AG08395 (cell line): Measurements from ENCODE around the gene KRTAP2-4.
A peak's percentile ranks its signal among the peaks of the same experiment; 100 is the strongest.
"Not testable (repeated sequence)": the region's sequence is repeated elsewhere in the genome, so short reads cannot be mapped to it uniquely, and the experiment has no call there.

ENCODE experiments used
- DNase-seq: peaks from one replicate; pipeline ENCODE4 v3.0.0; 2012; ENCODE audit warnings: mixed read lengths, low spot score

KRTAP2-4 gene

DNA sequence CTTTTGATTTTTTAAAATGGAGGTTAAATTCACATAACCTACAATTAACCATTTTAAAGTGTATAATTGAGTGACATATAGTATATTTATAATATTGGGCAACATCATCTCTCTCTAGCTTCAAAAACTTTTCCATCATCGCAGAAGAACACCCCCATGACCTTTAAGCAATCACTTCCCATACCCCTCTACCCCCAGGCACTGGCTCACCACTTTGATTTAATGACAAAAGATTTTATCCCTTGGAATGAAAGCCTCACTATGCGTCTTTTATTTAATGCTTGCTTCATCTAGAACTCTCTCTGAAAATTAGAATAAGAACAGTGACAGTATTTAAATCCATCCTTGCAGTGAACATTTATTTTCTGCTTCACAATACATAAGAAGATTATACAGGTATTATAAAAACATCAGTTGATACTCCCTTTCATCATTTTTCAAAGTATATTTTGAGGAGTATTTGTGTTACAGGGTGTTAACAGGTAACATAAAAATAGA is 27.8 kb downstream of the KRTAP2-4 start:
- DNase-seq: no peak

DNA sequence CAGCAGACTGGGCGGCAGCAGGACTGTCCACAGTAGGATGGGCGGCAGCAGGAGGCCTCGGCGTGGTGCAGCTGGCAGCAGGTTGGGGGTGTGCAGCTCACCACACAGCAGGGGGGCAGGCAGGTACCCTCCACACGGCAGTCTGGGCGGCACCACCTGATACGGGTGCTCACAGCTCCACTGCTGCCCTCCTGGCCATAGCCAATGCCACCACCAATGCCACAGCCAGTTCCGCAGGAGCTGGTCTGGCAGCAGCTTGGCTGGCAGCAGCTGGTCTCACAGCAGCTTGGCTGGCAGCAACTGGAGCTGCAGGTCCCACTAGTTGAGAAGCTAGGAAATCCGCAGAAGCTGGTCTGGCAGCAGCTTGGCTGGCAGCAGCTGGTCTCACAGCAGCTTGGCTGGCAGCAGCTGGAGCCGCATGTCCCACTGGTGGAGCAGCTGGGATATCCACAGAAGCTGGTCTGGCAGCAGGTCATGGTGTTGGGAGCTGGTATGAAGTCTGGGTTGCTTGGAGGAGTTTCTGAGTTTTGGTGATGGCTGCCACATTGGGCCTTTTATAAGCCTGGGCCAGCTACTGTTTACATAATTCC is 31.2 kb downstream of the KRTAP2-4 start, which contains the start of gene KRTAP1-3:
Gene KRTAP1-3 (minus strand): TSS at position 529 of the 590 bp plus-strand sequence. CDS start 53 bp downstream, at position 476.
- DNase-seq: not testable (repeated sequence)

DNA sequence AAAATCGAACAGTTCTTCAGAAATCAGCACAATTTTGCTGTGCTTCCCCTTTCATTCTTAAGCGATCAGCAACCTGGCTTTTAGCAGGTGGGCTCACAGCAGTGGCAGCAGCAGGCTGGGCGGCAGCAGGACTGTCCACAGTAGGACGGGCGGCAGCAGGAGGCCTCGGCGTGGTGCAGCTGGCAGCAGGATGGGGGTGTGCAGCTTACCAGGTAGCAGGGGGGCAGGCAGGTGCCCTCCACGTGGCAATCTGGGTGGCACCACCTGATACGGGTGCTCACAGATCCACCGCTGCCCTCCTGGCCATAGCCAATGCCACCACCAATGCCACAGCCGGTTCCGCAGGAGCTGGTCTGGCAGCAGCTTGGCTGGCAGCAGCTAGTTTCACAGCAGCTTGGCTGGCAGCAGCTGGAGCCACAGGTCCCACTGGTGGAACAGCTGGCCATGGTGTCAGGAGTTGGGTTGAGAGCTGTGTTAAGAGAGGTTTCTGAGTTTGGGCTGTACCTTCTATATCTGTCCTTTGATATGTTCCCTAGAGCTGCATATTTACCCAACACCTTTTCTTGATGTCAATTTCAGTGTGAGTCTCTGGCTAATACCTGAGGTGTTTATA is 35.9 kb downstream of the KRTAP2-4 start, which contains the start of gene KRTAP1-4:
Gene KRTAP1-4 (minus strand): TSS at position 563 of the 613 bp plus-strand sequence. CDS start 117 bp downstream, at position 446.
- no peak for DNase-seq

DNA sequence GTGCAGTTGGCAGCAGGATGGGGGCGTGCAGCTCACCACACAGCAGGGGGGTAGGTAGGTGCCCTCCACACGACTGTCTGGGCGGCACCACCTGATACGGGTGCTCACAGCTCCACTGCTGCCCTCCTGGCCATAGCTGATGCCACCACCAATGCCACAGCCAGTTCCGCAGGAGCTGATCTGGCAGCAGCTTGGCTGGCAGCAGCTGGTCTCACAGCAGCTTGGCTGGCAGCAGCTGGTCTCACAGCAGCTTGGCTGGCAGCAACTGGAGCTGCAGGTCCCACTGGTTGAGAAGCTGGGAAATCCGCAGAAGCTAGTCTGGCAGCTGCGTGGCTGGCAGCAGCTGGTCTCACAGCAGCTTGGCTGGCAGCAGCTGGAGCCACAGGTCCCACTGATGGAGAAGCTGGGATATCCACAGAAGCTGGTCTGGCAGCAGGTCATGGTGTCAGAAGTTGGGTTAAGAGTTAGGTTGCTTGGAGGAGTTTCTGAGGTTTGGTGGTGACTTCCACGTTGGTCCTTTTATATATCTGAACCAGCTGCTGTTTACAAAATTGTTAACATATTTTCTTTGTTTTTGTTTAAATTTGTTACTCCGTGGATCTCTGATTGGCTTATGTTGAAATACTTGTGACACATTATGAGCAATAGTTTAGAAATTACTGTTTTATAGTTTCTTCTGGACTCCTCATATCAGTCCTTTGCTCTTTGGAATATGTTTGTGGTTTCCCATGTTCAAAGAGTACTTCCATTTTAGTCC is 38.8 kb downstream of the KRTAP2-4 start, which contains the start of gene KRTAP1-5:
Gene KRTAP1-5 (minus strand): TSS at position 494 of the 757 bp plus-strand sequence. CDS start 53 bp downstream, at position 441.
- DNase-seq: peak; percentile 74

DNA sequence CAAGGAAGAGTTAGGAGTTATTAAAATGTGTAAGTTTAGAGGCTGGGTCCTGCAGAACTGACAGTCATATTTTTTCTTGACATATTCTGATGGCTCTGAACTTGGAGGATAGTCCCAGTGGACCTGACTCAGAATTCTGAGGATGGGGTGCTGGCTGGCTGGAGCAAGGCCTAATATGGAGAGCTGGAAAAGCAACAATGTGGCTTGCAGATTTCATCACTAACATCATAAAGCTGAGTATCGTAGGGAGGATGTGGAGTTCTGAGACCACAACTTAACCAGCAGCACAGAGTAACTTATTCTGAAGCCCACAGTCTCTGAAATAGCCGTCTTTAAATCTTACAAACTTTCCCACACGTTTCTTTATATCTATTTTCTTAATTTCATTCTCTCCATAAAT is 41.0 kb downstream of the KRTAP2-4 start:
- no peak for DNase-seq

DNA sequence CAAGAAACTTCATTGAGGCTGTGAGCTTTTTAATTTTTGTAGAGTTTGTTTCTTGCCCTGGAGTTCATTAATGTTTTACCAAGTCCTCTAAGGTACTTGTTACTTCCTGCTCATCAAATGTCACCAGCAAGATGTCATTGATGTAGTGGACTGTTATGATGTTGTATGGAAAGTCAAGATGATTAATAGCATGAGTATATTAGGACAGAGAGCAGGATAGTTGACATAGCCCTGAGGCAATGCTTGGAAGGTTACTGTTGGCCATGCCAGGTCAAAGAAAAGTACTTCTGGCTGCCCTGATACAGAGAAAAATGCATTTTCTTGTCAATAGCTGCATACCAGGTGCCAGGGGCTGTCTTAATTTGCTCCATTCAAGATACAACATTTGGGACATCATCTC is 45.3 kb downstream of the KRTAP2-4 start:
- DNase-seq: no peak

DNA sequence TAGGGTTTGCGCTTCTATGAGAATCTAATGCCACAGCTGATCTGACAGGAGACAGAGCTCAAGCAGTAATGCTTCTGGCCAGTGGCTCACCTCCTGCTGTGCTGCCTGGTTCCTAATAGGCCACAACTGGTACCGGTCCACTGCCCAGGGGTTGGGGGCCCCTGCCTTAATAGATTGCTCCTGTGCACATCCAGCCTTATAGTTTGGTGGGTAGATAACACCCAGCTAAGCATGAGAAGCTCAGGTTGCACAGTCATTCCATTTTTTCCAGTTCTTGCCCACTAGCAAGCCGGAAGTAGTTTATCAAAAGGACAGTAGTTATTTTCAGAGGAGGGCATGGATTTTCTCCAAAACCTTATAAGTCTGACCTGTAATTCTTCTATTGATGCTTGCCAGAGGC is 46.3 kb downstream of the KRTAP2-4 start:
- no peak for DNase-seq

DNA sequence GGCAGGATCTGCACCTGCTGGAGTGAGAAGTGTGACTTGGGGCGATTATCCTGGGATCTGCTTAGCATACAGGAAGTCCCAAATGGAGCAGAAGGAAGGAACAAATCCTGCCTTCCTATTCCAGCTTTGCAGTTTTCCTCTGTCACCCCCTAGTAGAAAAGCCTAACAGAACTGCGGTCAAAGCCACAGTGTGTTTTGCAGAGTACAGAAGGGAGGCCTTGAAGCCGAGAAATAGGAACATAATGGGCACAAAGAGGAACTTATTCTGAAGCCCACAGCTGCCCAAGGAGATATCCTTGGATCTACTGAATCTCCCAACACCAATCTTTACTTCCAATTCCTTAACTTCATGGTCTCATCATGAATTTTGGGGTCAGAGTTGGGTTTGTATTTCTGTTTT is 47.1 kb downstream of the KRTAP2-4 start:
- no peak for DNase-seq

DNA sequence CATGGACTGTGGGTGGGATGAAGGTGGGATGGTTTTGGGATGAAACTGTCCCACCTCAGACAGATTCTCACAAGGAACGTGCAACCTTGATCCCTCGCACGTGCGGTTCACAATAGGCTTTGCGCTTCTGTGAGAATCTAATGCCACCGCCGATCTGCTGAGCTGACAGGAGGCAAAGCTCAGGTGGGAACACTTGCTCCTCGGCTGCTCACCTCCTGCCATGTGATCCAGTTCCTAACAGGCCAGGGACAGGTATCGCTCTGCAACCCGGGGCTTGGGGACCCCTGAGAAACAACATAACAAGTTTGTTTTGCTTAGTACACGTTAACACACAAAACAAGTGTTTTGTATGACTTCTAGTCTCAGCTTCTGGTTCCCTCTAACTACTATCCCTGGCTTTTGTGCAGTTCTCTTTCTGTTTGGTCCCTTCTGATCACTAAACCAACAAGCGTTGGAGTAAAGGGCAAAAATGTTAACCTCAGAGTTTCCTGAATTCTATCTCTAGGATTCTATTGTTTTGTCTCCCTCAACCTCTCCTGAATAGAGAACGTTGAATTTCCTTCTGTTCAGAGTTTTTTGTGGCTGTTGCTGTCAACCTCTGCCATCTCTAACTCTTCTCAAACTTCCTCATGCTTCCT is 49.0 kb downstream of the KRTAP2-4 start:
- DNase-seq: no peak

DNA sequence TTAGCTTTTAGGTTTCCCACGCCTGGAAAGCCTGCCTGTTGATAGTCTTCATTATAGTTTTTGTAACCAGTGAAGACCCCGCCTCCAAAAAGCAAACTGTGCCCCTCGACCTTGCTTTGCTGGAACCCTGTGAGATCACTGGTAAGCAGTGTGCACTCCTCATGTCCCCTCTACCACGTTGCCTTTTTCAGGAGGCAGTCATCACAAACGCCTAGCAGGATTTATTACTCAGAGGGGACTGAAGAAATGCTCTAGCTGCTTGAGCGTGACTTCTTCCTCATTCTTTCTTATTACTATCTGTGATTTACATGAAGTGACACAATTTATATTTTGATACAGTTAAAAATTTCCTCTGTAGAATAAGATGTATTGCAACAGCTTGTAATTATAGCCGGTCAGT is 50.2 kb downstream of the KRTAP2-4 start:
- DNase-seq: no peak
